ENCODE results near the gene C4orf51.
"Not testable (repeated sequence)": the region's sequence is repeated elsewhere in the genome, so short reads cannot be mapped to it uniquely, and the experiment has no call there.

Gene C4orf51

DNA sequence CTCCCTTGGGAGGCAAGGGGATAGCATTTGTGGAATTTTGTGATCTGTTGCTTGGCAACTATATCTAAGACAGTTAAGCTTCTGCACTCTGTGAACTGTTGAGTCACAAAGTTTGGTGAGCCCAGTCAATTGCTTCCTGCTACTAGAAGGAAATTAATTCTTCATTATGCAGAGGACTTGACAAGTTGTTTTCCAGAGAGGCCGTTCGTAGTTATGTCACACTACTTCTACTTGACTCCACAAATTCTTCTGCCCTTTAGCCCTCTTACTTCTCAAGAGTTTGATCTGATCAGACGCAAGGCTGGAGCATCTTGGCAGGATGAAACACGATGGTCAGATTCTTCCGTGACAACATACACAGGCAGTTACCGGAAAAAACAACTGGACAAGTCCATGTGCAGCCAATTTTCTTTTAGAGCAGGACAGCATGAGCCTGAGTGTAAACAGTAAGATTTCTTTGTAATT lies at the start of gene C4orf51:
TSS of gene C4orf51 (plus strand) at position 156 of the 465 bp plus-strand sequence. CDS start at position 214, 58 bp downstream.
- DNase-seq (no peak), ATAC-seq (no peak)
- Mint-ChIP-seq H3K9me3 (peaks cover 12 to 14% of the 10 kb centered on the region in 2 donors), H3K4me1 (no peaks in the 10 kb centered on the region), H3K4me3 (no peak within 1 kb of the TSS), H3K27me3 (peaks cover 22% of the 10 kb centered on the region), H3K27ac (no peak within 1 kb of the TSS)

DNA sequence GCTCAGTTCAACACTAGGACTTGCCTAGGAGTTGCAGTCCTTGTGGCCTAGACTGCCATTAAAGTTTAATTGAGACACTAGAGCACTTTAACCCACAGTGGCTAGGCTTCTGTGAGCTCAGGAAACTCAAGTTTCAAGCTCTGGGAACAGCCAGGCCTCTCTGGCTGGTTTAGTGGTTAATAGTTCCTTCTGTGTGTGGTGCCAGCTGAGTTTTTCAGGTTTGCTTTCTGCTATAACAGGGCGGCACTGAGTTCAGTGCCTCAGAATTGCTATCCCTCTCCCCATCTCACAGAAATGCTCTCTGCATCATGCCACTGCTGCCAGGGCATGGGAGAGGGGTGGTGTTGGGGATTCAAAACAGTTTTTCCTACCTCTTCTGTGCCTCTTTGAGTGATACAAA lies 44.8 kb upstream of the C4orf51 start:
- no peaks in the 10 kb centered on the region for H3K9me3 Mint-ChIP-seq
- DNase-seq (no peak), ATAC-seq (no peak)
- H3K27ac Mint-ChIP-seq: no peak overlapping the region
- no peak overlapping the region for H3K4me3 Mint-ChIP-seq
- H3K27me3 Mint-ChIP-seq: no peaks in the 10 kb centered on the region
- H3K4me1 Mint-ChIP-seq: peaks cover 12% of the 10 kb centered on the region

DNA sequence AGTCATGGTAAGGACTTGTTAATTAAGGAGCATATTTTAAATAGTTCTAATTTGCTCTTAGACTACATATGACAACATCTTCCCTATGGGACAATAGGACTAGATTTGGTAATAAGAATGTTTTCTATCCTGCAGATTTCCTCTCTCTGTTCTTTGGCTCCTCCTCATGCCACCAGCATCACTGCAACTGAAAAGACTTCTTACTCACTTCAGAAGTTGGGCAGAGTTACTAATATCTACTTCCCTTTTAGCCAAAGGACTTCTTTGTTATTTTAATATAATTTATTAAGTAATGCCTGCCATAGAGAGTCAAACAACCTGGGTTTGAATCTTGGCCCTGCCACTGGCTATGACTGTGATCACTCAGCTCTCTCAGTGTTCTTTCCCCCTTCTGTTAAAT lies 44.3 kb upstream of the C4orf51 start:
- H3K4me1 Mint-ChIP-seq: peaks cover 12% of the 10 kb centered on the region
- no peaks in the 10 kb centered on the region for H3K27me3 Mint-ChIP-seq
- no peak for DNase-seq
- H3K9me3 Mint-ChIP-seq: no peaks in the 10 kb centered on the region
- no peak overlapping the region for H3K27ac Mint-ChIP-seq
- no peak for ATAC-seq
- H3K4me3 Mint-ChIP-seq: no peak overlapping the region

DNA sequence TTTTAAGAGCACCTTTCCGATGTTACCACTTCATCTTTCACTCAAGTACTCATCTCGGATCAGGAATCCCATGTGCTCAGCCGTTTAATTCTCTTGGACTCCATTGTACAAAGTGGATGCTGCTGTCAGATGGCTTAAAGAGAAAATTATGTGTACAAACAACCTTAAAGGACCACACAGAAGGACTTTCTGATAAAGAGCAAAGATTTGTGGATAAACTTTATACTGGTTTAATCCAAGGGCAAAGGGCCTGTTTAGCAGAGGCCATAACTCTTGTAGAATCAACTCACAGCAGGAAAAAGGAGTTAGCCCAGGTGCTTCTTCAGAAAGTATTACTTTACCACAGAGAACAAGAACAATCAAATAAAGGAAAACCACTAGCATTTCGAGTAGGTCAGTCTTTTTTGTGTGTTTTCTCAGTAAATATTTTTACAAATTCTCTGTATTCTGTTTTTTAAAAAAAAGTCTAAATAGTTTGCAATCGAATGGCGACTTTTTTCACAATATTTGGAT lies 40.7 kb upstream of the C4orf51 start:
- no peak for DNase-seq
- no peak overlapping the region for H3K27ac Mint-ChIP-seq
- ATAC-seq: no peak
- H3K9me3 Mint-ChIP-seq: no peaks in the 10 kb centered on the region
- H3K27me3 Mint-ChIP-seq: no peaks in the 10 kb centered on the region
- H3K4me1 Mint-ChIP-seq: no peaks in the 10 kb centered on the region
- H3K4me3 Mint-ChIP-seq: no peak overlapping the region

DNA sequence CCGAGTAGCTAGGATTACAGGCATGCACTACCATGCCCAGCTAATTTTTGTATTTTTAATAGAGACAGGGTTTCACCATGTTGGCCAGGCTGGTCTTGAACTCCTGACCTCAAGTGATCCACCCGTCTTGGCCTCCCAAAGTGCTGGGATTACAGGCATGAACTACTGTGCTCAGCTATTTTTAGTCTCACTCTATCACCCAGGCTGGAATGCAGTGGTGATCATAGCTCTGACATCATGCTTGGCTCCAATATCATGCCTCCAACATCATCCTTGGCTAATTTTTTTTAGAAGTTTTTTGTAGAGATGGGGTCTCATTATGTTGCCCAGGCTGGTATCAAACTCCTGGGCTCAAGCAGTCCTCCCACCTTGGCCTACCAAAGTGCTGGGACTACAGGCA lies 39.7 kb upstream of the C4orf51 start:
- not testable (repeated sequence) for H3K4me1 Mint-ChIP-seq, H3K9me3 Mint-ChIP-seq, DNase-seq, ATAC-seq, H3K27ac Mint-ChIP-seq, H3K27me3 Mint-ChIP-seq, H3K4me3 Mint-ChIP-seq

DNA sequence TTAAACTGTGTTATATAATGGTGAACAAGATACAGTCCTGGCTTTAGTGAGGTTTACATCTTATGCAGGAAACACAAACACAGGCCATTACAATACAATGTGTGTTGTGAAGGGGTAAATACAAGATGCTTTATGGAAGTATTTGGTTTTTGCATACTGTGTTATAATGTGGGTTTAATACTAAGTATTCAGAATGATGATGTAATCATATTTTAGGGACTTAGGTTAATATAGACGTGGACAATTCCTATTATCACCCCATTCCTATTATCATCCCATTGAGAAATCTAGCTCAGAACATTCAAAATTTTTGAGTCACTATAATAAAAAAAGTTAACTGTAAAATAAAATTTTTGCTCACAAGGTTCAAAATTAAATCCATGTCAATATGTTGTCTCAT lies 36.7 kb upstream of the C4orf51 start:
- H3K9me3 Mint-ChIP-seq: no peaks in the 10 kb centered on the region
- DNase-seq: no peak
- H3K4me1 Mint-ChIP-seq: no peaks in the 10 kb centered on the region
- ATAC-seq: no peak
- no peak overlapping the region for H3K4me3 Mint-ChIP-seq
- H3K27me3 Mint-ChIP-seq: no peaks in the 10 kb centered on the region
- no peak overlapping the region for H3K27ac Mint-ChIP-seq

DNA sequence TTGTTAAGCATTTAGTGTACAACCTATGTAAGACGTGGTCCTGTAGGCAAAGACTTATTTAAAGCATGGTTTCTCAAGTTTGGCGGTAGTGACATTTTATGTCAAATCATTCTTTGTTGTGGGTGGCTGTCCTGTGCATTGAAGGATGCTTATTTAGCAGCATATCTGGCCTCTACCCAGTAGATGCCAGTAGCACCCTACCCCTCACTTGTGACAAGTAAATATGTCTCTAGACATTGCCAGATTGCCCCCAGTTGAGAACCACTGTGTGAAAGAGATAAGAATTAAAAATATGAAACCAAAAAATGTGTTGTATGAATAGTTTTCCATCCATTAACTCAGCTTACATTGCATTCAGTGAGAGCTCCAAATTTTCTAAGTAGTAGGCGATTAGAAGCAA lies 35.2 kb upstream of the C4orf51 start:
- ATAC-seq: no peak

DNA sequence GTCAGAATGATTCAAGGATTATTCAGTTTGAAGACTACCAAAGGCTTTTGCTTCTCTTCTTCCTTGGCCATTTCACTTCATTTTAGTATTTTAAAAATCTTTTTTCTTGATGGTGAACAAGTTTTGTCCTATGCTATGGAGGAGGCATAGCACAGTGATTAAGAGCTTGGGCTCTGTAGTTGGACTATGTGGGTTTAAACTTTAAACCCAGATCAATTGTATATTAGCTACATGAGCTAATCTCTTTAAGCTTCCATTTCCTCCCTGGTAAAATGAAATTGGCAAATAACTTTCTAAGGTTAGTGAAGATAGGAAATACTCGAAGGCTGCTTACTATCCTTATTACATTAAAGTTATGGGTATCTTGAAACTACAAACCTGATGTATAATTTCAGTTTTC lies 23.8 kb upstream of the C4orf51 start:
- ATAC-seq: no peak
- Mint-ChIP-seq H3K4me3 (no peak overlapping the region), H3K9me3 (peaks cover 15 to 24% of the 10 kb centered on the region in 2 donors), H3K27me3 (no peaks in the 10 kb centered on the region), H3K27ac (no peak overlapping the region), H3K4me1 (no peaks in the 10 kb centered on the region)
- DNase-seq: no peak

More for the DNA sequence above, 35.2 kb upstream of the C4orf51 start:
- Mint-ChIP-seq H3K4me1 (no peaks in the 10 kb centered on the region), H3K4me3 (no peak overlapping the region), H3K27ac (no peak overlapping the region), H3K9me3 (no peaks in the 10 kb centered on the region), H3K27me3 (no peaks in the 10 kb centered on the region)
- no peak for DNase-seq

DNA sequence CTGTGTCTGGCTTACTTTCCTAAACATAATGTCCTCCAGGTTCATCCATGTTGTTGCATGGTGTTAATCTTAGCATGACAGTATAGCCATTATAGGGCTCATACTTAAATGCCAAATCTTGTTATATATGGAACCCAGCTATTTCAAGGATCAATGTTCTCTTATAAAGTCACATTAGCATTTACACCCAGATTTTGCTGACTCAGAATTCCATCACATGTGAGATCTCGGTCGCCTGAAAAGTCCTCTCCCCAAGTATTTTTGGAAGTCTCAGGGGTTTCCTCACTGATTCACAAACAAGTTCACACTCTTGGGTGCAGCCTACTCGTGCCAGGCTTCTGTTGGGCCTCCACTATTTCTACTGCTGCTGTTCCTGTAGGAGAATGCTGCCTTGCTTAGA lies 19.9 kb upstream of the C4orf51 start:
- no peak overlapping the region for H3K4me3 Mint-ChIP-seq
- DNase-seq: no peak
- no peak for ATAC-seq
- peaks cover 29 to 43% of the 10 kb centered on the region in 2 donors for H3K9me3 Mint-ChIP-seq
- no peaks in the 10 kb centered on the region for H3K4me1 Mint-ChIP-seq
- no peak overlapping the region for H3K27ac Mint-ChIP-seq
- no peaks in the 10 kb centered on the region for H3K27me3 Mint-ChIP-seq

DNA sequence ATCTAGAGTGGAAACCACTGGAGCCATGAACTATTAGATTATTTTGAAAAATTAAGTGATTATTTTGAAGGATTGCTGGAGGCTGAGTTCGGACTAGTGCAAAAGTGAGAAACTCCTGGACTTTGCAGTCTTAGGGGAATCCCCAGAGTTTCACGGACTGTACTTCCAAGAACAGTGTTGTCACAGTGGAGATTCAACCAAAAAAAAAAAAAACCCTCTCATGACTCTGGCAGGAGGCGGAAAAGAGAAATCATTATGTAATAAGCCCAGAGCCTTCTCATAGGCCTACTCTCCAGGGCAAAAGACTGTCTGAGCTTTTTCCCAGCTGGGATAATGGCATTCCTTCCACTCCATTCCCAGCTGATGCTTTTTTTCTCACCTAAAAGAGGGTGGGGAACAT lies 16.8 kb upstream of the C4orf51 start:
- peaks cover 41 to 45% of the 10 kb centered on the region in 2 donors for H3K9me3 Mint-ChIP-seq
- DNase-seq (no peak), ATAC-seq (no peak)
- no peak overlapping the region for H3K4me3 Mint-ChIP-seq
- H3K27me3 Mint-ChIP-seq: no peaks in the 10 kb centered on the region
- no peaks in the 10 kb centered on the region for H3K4me1 Mint-ChIP-seq
- no peak overlapping the region for H3K27ac Mint-ChIP-seq

DNA sequence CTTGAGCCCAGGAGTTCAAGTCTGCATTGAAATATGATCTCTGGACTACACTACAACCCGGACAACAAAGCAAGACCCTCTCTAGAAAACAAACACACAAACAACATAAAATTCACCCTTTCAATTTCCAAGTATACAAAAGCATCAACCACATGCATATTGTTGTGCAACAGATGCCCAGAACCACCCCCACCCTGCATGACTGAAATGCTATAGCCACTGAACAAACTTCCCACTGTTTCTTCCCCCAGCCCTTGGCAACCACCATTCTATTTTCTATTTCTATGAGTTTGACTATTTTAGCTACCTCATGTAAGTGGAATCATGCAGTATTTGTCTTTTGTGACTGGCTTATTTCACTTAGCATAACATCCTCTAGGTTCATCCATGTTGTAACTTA lies 14.2 kb upstream of the C4orf51 start:
- Mint-ChIP-seq H3K4me1 (no peaks in the 10 kb centered on the region), H3K9me3 (peaks cover 26 to 28% of the 10 kb centered on the region in 2 donors), H3K27ac (no peak overlapping the region), H3K4me3 (no peak overlapping the region), H3K27me3 (no peaks in the 10 kb centered on the region)
- DNase-seq: no peak
- ATAC-seq: no peak

DNA sequence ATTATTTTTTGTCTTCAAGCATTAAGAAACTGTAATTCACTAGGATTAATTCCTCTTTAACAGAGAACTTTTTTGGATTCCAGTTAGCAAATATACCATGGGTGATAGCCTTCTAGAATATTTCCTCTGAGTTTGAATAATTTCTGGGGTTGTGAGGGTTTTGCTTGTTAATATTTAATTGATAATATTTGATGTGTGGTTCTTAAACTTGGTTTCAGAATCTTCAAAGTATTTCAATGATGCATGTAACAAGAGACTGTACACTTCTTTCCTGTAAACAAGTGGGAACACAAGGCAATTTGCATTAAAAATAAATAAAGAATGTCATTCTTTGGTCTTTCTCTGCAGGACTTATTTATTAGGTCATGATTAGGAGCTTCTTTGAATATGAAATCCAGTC lies 9.5 kb upstream of the C4orf51 start:
- H3K4me3 Mint-ChIP-seq: no peak overlapping the region
- H3K27me3 Mint-ChIP-seq: no peaks in the 10 kb centered on the region
- DNase-seq (no peak), ATAC-seq (no peak)
- no peaks in the 10 kb centered on the region for H3K4me1 Mint-ChIP-seq
- no peak overlapping the region for H3K27ac Mint-ChIP-seq
- peaks cover 9 to 12% of the 10 kb centered on the region in 2 donors for H3K9me3 Mint-ChIP-seq

DNA sequence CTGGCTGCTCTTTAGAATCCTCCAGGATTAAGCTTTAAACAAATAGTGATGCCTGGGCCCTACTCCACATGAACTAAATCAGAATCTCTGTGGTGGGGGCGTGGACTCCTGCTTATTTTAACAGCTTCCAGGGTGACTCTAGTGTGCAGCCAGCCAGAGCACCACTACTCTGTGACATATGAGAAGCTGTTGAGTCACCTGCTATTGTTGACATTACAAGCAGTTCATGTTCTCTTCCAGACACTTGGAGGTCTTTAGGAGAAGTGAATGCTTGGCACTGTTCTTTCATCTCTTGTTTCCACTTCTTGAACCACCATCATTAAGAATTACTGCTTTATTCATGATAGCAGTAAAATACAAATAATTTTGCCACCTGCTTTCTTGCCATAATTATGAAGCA lies 426 bp upstream of the C4orf51 start:
- no peak for DNase-seq
- no peak for ATAC-seq
- no peak overlapping the region for H3K27ac Mint-ChIP-seq
- H3K4me3 Mint-ChIP-seq: no peak overlapping the region
- H3K4me1 Mint-ChIP-seq: no peaks in the 10 kb centered on the region
- peaks cover 12 to 14% of the 10 kb centered on the region in 2 donors for H3K9me3 Mint-ChIP-seq
- H3K27me3 Mint-ChIP-seq: peaks cover 20% of the 10 kb centered on the region

DNA sequence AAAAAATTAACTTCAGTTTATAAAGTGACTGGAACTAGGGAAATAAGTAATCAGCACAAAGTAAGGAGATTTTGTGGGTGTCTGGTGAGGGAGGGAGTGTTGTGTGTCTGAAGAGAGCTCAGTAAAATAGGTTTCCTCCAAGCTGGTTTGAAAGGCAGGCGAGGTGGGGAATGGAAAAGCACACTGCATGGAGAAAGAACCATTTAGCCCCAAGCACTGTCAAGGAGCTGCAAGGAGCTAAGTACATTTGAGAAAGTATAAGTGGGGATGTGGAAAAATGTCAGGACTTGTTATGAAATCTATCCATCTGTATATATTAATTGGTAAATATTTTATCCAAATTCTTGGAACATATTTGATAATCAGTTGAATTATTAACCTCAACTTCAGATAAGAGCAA lies 956 bp downstream of the C4orf51 start:
- ATAC-seq (no peak), DNase-seq (no peak)
- peaks cover 12 to 19% of the 10 kb centered on the region in 2 donors for H3K9me3 Mint-ChIP-seq
- H3K27ac Mint-ChIP-seq: no peak overlapping the region
- H3K27me3 Mint-ChIP-seq: peaks cover 30% of the 10 kb centered on the region
- no peaks in the 10 kb centered on the region for H3K4me1 Mint-ChIP-seq
- no peak overlapping the region for H3K4me3 Mint-ChIP-seq

DNA sequence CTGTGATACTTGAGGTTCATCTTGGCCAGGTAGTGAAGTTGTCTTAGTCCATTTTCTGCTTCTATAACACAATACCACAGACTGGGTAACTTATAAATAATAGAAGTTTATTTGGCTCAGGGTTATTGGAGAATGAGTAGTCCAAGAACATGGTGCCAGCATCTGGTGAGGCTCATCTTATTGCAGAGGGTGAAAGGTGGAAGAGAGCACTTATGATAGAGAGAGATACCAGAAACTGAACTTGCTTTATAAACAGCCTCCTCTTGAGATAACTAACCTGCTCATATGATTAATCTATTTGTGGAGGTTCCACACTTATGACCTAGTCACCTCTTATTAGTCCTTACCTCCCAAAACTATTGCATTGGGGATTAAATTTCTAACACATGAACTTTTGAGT lies 1.6 kb downstream of the C4orf51 start:
- DNase-seq (no peak), ATAC-seq (no peak)
- H3K4me3 Mint-ChIP-seq: no peak overlapping the region
- no peak overlapping the region for H3K27ac Mint-ChIP-seq
- no peaks in the 10 kb centered on the region for H3K4me1 Mint-ChIP-seq
- H3K9me3 Mint-ChIP-seq: peaks cover 12 to 19% of the 10 kb centered on the region in 2 donors
- peaks cover 30% of the 10 kb centered on the region for H3K27me3 Mint-ChIP-seq

DNA sequence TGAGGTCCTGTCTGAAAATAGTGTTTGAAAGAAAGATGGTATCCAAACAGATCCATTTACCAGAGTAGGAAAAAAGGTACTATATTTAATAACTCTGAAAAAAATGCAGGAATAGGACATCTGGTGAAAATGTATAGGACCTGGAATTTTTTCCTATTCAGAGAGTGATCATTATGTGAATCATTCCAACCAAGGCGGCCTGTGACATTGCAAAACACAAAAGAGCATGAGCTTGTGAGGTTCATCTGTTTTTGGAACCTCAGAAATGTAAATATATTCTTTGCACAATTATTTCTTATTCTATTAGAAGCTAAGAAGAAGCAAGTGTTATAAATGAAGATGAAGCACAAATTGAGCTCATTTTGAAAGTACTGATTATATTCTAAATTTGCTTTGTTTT lies 2.0 kb downstream of the C4orf51 start:
- ATAC-seq (no peak), DNase-seq (no peak)
- peaks cover 12 to 17% of the 10 kb centered on the region in 2 donors for H3K9me3 Mint-ChIP-seq

DNA sequence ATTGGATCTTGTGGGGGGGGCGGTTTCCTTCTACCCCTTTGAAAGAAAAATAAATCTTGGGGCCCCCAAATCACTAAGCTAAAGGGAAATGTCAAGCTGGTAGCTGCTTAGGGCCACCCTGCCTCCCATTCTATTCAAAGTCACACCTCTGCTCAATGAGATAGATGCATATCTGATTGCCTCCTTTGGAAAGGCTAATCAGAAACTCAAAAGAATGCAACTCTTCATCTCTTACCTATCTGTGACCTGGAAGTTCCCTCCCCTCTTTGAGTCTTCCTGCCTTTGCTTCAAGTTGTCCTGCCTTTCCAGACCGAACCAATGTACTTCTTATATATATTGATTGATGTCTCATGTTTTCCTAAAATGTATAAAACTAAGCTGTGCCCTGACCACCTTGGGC lies 7.0 kb downstream of the C4orf51 start:
- DNase-seq (no peak), ATAC-seq (no peak)
- Mint-ChIP-seq H3K4me1 (no peaks in the 10 kb centered on the region), H3K9me3 (peaks cover 16 to 17% of the 10 kb centered on the region in 2 donors), H3K27ac (peak overlapping the region in 1 of 2 donors; percentile 9), H3K4me3 (no peak overlapping the region), H3K27me3 (peaks cover 16% of the 10 kb centered on the region)

More for the DNA sequence above, 2.0 kb downstream of the C4orf51 start:
- no peak overlapping the region for H3K4me3 Mint-ChIP-seq
- H3K27me3 Mint-ChIP-seq: peaks cover 30% of the 10 kb centered on the region
- H3K27ac Mint-ChIP-seq: no peak overlapping the region
- no peaks in the 10 kb centered on the region for H3K4me1 Mint-ChIP-seq

Data from stimulated activated naive CD8-positive, alpha-beta T cell treated with anti-CD3 and anti-CD28 coated beads, Interleukin-15, amount 100 ng/mL, for 72 hours (primary cell).